Lung (tissue), 12 donors: ENCODE measurements around the gene ZFAND3. TPM values are rescaled to one million over a fixed set of nuclear protein-coding genes. Genes with fewer than 3 reads are reported as not detected.

Experiments used
- ATAC-seq: fragments of 200-7000 bp; cut with Tn5 transposase; one replicate; pipeline ENCODE4 v1.9.1; 2020; ENCODE audit warnings: moderate number of reproducible peaks; ENCODE audit not compliant: insufficient read depth, low FRiP score
- DNase-seq, 3 donors: peaks; one replicate each; pipeline ENCODE4 v3.0.0-alpha.2; 2013 to 2017
- H3K27ac ChIP-seq, 2 donors: one replicate each; pipeline ENCODE4 v1.5.1; 2013; ENCODE audit warnings: mild to moderate bottlenecking in 2 of 2, moderate library complexity in 2 of 2, control low read depth in 1 of 2, inconsistent platforms in 1 of 2, low read depth in 1 of 2, low read length in 1 of 2
- H3K27me3 ChIP-seq, 3 donors: one replicate each; pipeline ENCODE4 v1.5.1; 2013; ENCODE audit warnings: low read length in 2 of 3; ENCODE audit not compliant: control insufficient read depth in 3 of 3, insufficient read depth in 3 of 3
- H3K36me3 ChIP-seq, 4 donors: one replicate each; pipeline ENCODE4 v1.5.1; 2013; ENCODE audit warnings: low read length in 4 of 4, mild to moderate bottlenecking in 1 of 4, moderate library complexity in 1 of 4; ENCODE audit not compliant: control insufficient read depth in 4 of 4, insufficient read depth in 4 of 4
- H3K4me1 ChIP-seq, 5 donors: one replicate each; pipeline ENCODE4 v1.5.1; 2013; ENCODE audit warnings: low read length in 5 of 5, mild to moderate bottlenecking in 2 of 5, moderate library complexity in 1 of 5; ENCODE audit not compliant: control insufficient read depth in 5 of 5, insufficient read depth in 5 of 5
- H3K4me3 ChIP-seq: one replicate; pipeline ENCODE4 v1.5.1; 2013; ENCODE audit warnings: mild to moderate bottlenecking, control low read depth, moderate library complexity
- H3K9ac ChIP-seq, 2 donors: one replicate each; pipeline ENCODE4 v1.5.1; 2013; ENCODE audit warnings: low read length in 2 of 2, control low read depth in 1 of 2; ENCODE audit not compliant: insufficient read depth in 1 of 2
- H3K9me3 ChIP-seq, 4 donors: one replicate each; pipeline ENCODE4 v1.5.1; 2013; ENCODE audit warnings: low read length in 3 of 4, mild to moderate bottlenecking in 1 of 4, moderate library complexity in 1 of 4; ENCODE audit not compliant: control insufficient read depth in 4 of 4, insufficient read depth in 3 of 4
- CTCF ChIP-seq: IDR thresholded peaks from 2 replicates; pipeline ENCODE4 v1.5.1; 2012; ENCODE audit warnings: mild to moderate bottlenecking; ENCODE audit errors: control extremely low read depth, extremely low read depth
- WGBS, 2 donors: extraction: QIAGEN DNeasy Blood & Tissue Kit; methylation state at CpG; one replicate each; pipeline ENCODE4 v1.1.7; 2013; 5-methylcytosine and 5-hydroxymethylcytosine counted together
- polyA plus RNA-seq, 2 donors: library from polyadenylated mRNA; stranded (reverse); fragments of 200-250 nt; gene quantifications; one replicate each; pipeline ENCODE4 v1.2.1, GENCODE V29; 2013
- total RNA-seq, 2 donors: library from RNA; depleted of rRNA in 1 of 2; stranded (reverse); fragments of >200 nt in 1 of 2; gene quantifications; one replicate each; pipeline ENCODE4 v1.2.1, GENCODE V29; 2014 to 2021
- donor health status: control.
- donor health status: control.
- donor health status: Bipolar disorder and iron deficiency.
- donor health status: healthy.
- donor health status: DM: yes; HTN: yes; CAD: no.

The ZFAND3 gene
- total and polyA plus RNA-seq, 4 donors = 27.6 to 63.6 (median 51.3) TPM

GRCh38 chr6:37875561-37876309 lies 56.2 kb downstream of the ZFAND3 start:
- no peak for ATAC-seq
- no peak for TF ChIP-seq CTCF
- DNase-seq = no peak
- H3K27me3 ChIP-seq = no peaks in the 10 kb centered on the region
- no peak overlapping the region for H3K9ac ChIP-seq
- peaks cover 0 to 3% (median 0%) of the 10 kb centered on the region in 4 donors for H3K9me3 ChIP-seq
- H3K27ac ChIP-seq = no peak overlapping the region
- H3K36me3 ChIP-seq = no peaks in the 10 kb centered on the region
- no peak overlapping the region for H3K4me3 ChIP-seq
- H3K4me1 ChIP-seq = peaks cover 0 to 16% (median 5%) of the 10 kb centered on the region in 5 donors
- WGBS, 2 donors = 84 to 90% methylated on average over 5 of the region's 5 CpGs

- 94% methylated on average over 4 of the region's 4 CpGs for WGBS, 2 donors
- DNase-seq (no peak), ATAC-seq (no peak)
- Histone ChIP-seq H3K9ac (no peak overlapping the region), H3K27me3 (no peaks in the 10 kb centered on the region), H3K4me3 (no peak overlapping the region), H3K36me3 (no peaks in the 10 kb centered on the region), H3K27ac (no peak overlapping the region), H3K4me1 (peaks cover 0 to 18% (median 6%) of the 10 kb centered on the region in 5 donors), H3K9me3 (peaks cover 0 to 2% (median 0%) of the 10 kb centered on the region in 4 donors)
- TF ChIP-seq CTCF = no peak
Measured at GRCh38 chr6:37876843-37877242, 57.3 kb downstream of the ZFAND3 start.

- no peaks in the 10 kb centered on the region for H3K36me3 ChIP-seq
- WGBS, 2 donors = 86 to 87% methylated on average over 6 of the region's 6 CpGs
- H3K9me3 ChIP-seq = no peaks in the 10 kb centered on the region
- no peak overlapping the region for H3K4me3 ChIP-seq
- H3K4me1 ChIP-seq = peaks cover 0 to 21% (median 6%) of the 10 kb centered on the region in 5 donors
- DNase-seq (no peak), ATAC-seq (no peak)
- H3K9ac ChIP-seq = no peak overlapping the region
- TF ChIP-seq CTCF = no peak
- H3K27ac ChIP-seq = no peak overlapping the region
- H3K27me3 ChIP-seq = no peaks in the 10 kb centered on the region
Measured at GRCh38 chr6:37877373-37878149, 58.0 kb downstream of the ZFAND3 start.
